IMR-90 (cell line): ENCODE results near the gene TMEM38B.

Experiments
- CEBPB ChIP-seq: IDR thresholded peaks from 2 replicates; pipeline ENCODE4 v1.6.1; 2012; ENCODE audit warnings: low read depth, low read length, improper control_type of control experiment
- CHD1 ChIP-seq: IDR thresholded peaks from 2 replicates; pipeline ENCODE4 v1.6.1; 2012; ENCODE audit warnings: low read depth, low read length, improper control_type of control experiment
- CTCF ChIP-seq: conservative IDR thresholded peaks from 2 replicates; pipeline ENCODE4 v1.5.1; 2012; ENCODE audit warnings: mild to moderate bottlenecking, low read depth, low read length, improper control_type of control experiment
- MXI1 ChIP-seq: IDR thresholded peaks from 2 replicates; pipeline ENCODE4 v1.6.1; 2012; ENCODE audit warnings: low read depth, mild to moderate bottlenecking, low read length, moderate library complexity, borderline replicate concordance
- POLR2A ChIP-seq: IDR thresholded peaks from 2 replicates; pipeline ENCODE4 v1.6.1; 2012; ENCODE audit warnings: mild to moderate bottlenecking, low read depth, low read length
- RCOR1 ChIP-seq: IDR thresholded peaks from 2 replicates; pipeline ENCODE4 v1.6.1; 2012; ENCODE audit warnings: mild to moderate bottlenecking, low read length, improper control_type of control experiment; ENCODE audit not compliant: insufficient replicate concordance
- RFX5 ChIP-seq: IDR thresholded peaks from 2 replicates; pipeline ENCODE4 v1.8.0; 2012; ENCODE audit warnings: low read depth, mild to moderate bottlenecking, low read length, moderate library complexity

- no peak for TF ChIP-seq CTCF
- no peak for TF ChIP-seq RFX5
- no peak for TF ChIP-seq MXI1
- no peak for TF ChIP-seq POLR2A
- TF ChIP-seq CEBPB = no peak
- no peak for TF ChIP-seq CHD1
- no peak for TF ChIP-seq RCOR1
These were observed 7.4 kb upstream of the TMEM38B start for GRCh38 chr9:105686936-105687335.
